ENCODE results near the gene RHD. TPM values are rescaled to one million over a fixed set of nuclear protein-coding genes. Genes with fewer than 3 reads are reported as not detected.
"Not testable (repeated sequence)": the region's sequence is repeated elsewhere in the genome, so short reads cannot be mapped to it uniquely, and the experiment has no call there.

Gene RHD
- polyA plus RNA-seq, 1 of the 3 experiments (the other 2 are of a cell fraction): not detected

GRCh38 chr1:25309085-25309484 is 36.8 kb downstream of the RHD start:
- H3K79me2 ChIP-seq (ENCODE audit: insufficient read depth); H3K9me3 ChIP-seq; CTCF ChIA-PET; H3K4me1 ChIP-seq (ENCODE audit: control insufficient read depth in 1 of 2, insufficient read depth in 2 of 2, low read depth in 1 of 2, low read length in 1 of 2); H3F3A ChIP-seq (replicated peaks; ENCODE audit: insufficient read depth); H3K36me3 ChIP-seq (replicated peaks in 1 of 2; ENCODE audit: control insufficient read depth in 1 of 2, insufficient read depth in 2 of 2, low read length in 1 of 2); H3K27ac ChIP-seq (ENCODE audit: low read depth in 2 of 2, low read length in 1 of 2); H3K9ac ChIP-seq; H3K27me3 ChIP-seq (ENCODE audit: insufficient read depth); H3K9me2 ChIP-seq; H2AFZ ChIP-seq (ENCODE audit: low read depth); H3K4me2 ChIP-seq; H4K20me1 ChIP-seq (ENCODE audit: insufficient read depth); DNase-seq; POLR2A ChIA-PET; H3K4me3 ChIP-seq (ENCODE audit: low read depth in 2 of 2, low read length in 1 of 2): not testable (repeated sequence)
- WGBS (ENCODE audit: low lambda C conversion rate): 86% methylated on average over 1 of the region's 1 CpG

- POLR2A ChIA-PET; H3K9me3 ChIP-seq; H4K20me1 ChIP-seq (ENCODE audit: insufficient read depth); H3K9ac ChIP-seq; H3K4me3 ChIP-seq (ENCODE audit: low read depth in 2 of 2, low read length in 1 of 2); H2AFZ ChIP-seq (ENCODE audit: low read depth); H3K9me2 ChIP-seq; H3F3A ChIP-seq (replicated peaks; ENCODE audit: insufficient read depth); H3K36me3 ChIP-seq (replicated peaks in 1 of 2; ENCODE audit: control insufficient read depth in 1 of 2, insufficient read depth in 2 of 2, low read length in 1 of 2); H3K4me1 ChIP-seq (ENCODE audit: control insufficient read depth in 1 of 2, insufficient read depth in 2 of 2, low read depth in 1 of 2, low read length in 1 of 2); H3K4me2 ChIP-seq; H3K79me2 ChIP-seq (ENCODE audit: insufficient read depth); CTCF ChIA-PET; DNase-seq; H3K27ac ChIP-seq (ENCODE audit: low read depth in 2 of 2, low read length in 1 of 2); H3K27me3 ChIP-seq (ENCODE audit: insufficient read depth): not testable (repeated sequence)
- WGBS (ENCODE audit: low lambda C conversion rate): 57% methylated on average over 1 of the region's 1 CpG
Measured at GRCh38 chr1:25309486-25309885, 37.2 kb downstream of the RHD start.

GRCh38 chr1:25312806-25313470 is 40.6 kb downstream of the RHD start:
- H3K4me1 ChIP-seq (ENCODE audit: control insufficient read depth in 1 of 2, insufficient read depth in 2 of 2, low read depth in 1 of 2, low read length in 1 of 2); H3F3A ChIP-seq (replicated peaks; ENCODE audit: insufficient read depth); H3K36me3 ChIP-seq (replicated peaks in 1 of 2; ENCODE audit: control insufficient read depth in 1 of 2, insufficient read depth in 2 of 2, low read length in 1 of 2); DNase-seq; H3K4me3 ChIP-seq (ENCODE audit: low read depth in 2 of 2, low read length in 1 of 2); H3K27me3 ChIP-seq (ENCODE audit: insufficient read depth); H3K9ac ChIP-seq; H3K9me3 ChIP-seq; H2AFZ ChIP-seq (ENCODE audit: low read depth); H3K27ac ChIP-seq (ENCODE audit: low read depth in 2 of 2, low read length in 1 of 2); H3K4me2 ChIP-seq; CTCF ChIA-PET; POLR2A ChIA-PET; H3K79me2 ChIP-seq (ENCODE audit: insufficient read depth); H4K20me1 ChIP-seq (ENCODE audit: insufficient read depth); H3K9me2 ChIP-seq: not testable (repeated sequence)

DNA sequence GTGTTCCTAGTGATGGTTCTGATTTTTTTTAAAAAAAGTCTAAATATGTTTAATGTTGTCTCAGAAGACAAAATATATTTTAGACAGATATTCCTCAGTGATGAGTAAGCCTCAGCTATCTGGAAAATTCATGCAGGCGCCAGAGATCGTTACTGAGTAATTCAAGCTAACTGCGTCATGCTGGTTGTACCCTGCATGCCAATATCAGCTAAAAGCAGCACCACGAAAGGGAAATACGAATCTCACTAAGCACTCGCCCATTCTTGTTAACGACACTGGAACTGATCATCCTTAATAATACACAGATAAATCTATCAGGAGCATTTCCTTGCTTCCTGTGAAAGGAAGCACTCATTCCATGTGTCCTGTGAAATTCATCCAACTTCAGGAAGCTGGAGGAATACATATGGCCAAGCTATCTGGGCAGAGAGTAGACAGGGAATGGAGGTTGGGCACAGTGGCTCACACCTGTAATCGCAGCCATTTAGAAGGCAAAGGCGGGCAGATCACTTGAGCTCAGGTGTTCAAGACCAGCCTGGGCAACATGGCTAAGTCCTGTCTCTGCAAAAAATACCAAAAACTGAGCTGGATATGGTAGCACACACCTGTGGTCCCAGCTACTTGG is 48.1 kb downstream of the RHD start:
- Histone ChIP-seq H3K27ac (ENCODE audit: low read depth in 2 of 2, low read length in 1 of 2) (peak overlapping the region in 1 of 2 experiments; percentile 91; a peak in 2 of 4 replicates), H3K4me3 (ENCODE audit: low read depth in 2 of 2, low read length in 1 of 2) (0 out of 4 replicates have a peak overlapping the region, but pooled peaks of 1 of the 2 experiments have one; percentile 19), H3K4me2 (peak overlapping the region; percentile 48; the same call in 1 of the 2 replicates), H3K79me2 (ENCODE audit: insufficient read depth) (peaks cover 15% of the 10 kb centered on the region; the same call in 1 of the 2 replicates), H3K9ac (peak overlapping the region; percentile 52; the same call in 1 of the 2 replicates)
- DNase-seq; H3K9me2 ChIP-seq; H3K27me3 ChIP-seq (ENCODE audit: insufficient read depth); H3K9me3 ChIP-seq; H3F3A ChIP-seq (replicated peaks; ENCODE audit: insufficient read depth); POLR2A ChIA-PET; CTCF ChIA-PET; H3K36me3 ChIP-seq (replicated peaks in 1 of 2; ENCODE audit: control insufficient read depth in 1 of 2, insufficient read depth in 2 of 2, low read length in 1 of 2); H4K20me1 ChIP-seq (ENCODE audit: insufficient read depth); H2AFZ ChIP-seq (ENCODE audit: low read depth); H3K4me1 ChIP-seq (ENCODE audit: control insufficient read depth in 1 of 2, insufficient read depth in 2 of 2, low read depth in 1 of 2, low read length in 1 of 2): not testable (repeated sequence)
- WGBS (ENCODE audit: low lambda C conversion rate): 0% methylated on average over 7 of the region's 9 CpGs
- peak; percentile 46; the same call in 1 of the 2 replicates for TF ChIP-seq TCF12 (IDR thresholded peaks at IDR 0.05)
- peak in 1 of 2 experiments; percentile 56; a peak in 2 of 4 replicates for TF ChIP-seq EP300 (IDR thresholded peaks at IDR 0.05; ENCODE audit: borderline replicate concordance in 1 of 2, low read depth in 1 of 2, low read length in 1 of 2)
- 0 out of 2 replicates have a peak, but pooled peaks have one; percentile 28 for TF ChIP-seq JUND (IDR thresholded peaks at IDR 0.05)
- TF ChIP-seq, protein P1, sequence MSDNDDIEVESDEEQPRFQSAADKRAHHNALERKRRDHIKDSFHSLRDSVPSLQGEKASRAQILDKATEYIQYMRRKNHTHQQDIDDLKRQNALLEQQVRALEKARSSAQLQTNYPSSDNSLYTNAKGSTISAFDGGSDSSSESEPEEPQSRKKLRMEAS (IDR thresholded peaks at IDR 0.05; ENCODE audit: low read depth): peak; percentile 14; the same call in 1 of the 2 replicates
- peak; percentile 44; the same call in 1 of the 2 replicates for TF ChIP-seq FOSL2 (IDR thresholded peaks at IDR 0.05; ENCODE audit: borderline replicate concordance, low read depth)
- TF ChIP-seq, protein P2, sequence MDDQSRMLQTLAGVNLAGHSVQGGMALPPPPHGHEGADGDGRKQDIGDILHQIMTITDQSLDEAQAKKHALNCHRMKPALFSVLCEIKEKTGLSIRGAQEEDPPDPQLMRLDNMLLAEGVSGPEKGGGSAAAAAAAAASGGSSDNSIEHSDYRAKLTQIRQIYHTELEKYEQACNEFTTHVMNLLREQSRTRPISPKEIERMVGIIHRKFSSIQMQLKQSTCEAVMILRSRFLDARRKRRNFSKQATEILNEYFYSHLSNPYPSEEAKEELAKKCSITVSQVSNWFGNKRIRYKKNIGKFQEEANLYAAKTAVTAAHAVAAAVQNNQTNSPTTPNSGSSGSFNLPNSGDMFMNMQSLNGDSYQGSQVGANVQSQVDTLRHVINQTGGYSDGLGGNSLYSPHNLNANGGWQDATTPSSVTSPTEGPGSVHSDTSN (IDR thresholded peaks at IDR 0.05): peak; percentile 56
- peak; percentile 13; the same call in 1 of the 2 replicates for TF ChIP-seq NFIC (IDR thresholded peaks at IDR 0.05; ENCODE audit: borderline replicate concordance)

DNA sequence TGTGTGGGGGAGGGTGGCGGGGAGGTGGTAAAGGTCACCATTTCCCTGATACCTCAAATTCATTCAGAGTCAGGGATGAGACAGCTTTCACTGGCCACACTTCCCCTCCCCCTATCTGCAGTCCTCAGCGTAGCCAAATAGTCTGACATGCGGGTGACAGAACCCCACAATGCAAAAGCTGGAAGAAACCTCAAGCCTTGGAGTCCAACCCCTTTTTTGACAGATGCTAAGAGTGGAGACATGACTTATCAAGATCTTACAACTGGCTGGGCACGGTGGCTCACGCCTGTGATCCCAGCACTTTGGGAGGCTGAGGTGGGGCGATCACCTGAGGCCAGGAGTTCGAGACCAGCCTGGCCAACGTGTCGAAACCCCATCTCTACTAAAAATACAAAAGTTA is 49.8 kb downstream of the RHD start:
- H3K4me2 ChIP-seq; POLR2A ChIA-PET; H3K4me1 ChIP-seq (ENCODE audit: control insufficient read depth in 1 of 2, insufficient read depth in 2 of 2, low read depth in 1 of 2, low read length in 1 of 2); H3K9me3 ChIP-seq; H3K27me3 ChIP-seq (ENCODE audit: insufficient read depth); H3F3A ChIP-seq (replicated peaks; ENCODE audit: insufficient read depth); H2AFZ ChIP-seq (ENCODE audit: low read depth); CTCF ChIA-PET; DNase-seq; H3K4me3 ChIP-seq (ENCODE audit: low read depth in 2 of 2, low read length in 1 of 2); H4K20me1 ChIP-seq (ENCODE audit: insufficient read depth); H3K9me2 ChIP-seq; H3K36me3 ChIP-seq (replicated peaks in 1 of 2; ENCODE audit: control insufficient read depth in 1 of 2, insufficient read depth in 2 of 2, low read length in 1 of 2); H3K9ac ChIP-seq: not testable (repeated sequence)
- no CpG with 5 or more reads among the region's 9 CpGs for WGBS (ENCODE audit: low lambda C conversion rate)
- Histone ChIP-seq H3K27ac (ENCODE audit: low read depth in 2 of 2, low read length in 1 of 2) (0 out of 4 replicates have a peak overlapping the region, but pooled peaks of 1 of the 2 experiments have one; percentile 91), H3K79me2 (ENCODE audit: insufficient read depth) (peaks cover 15% of the 10 kb centered on the region; the same call in 1 of the 2 replicates)

Data from SK-N-SH (cell line).